Liver (tissue), 9 donors: ENCODE measurements around the gene SGMS1. TPM values are rescaled to one million over a fixed set of nuclear protein-coding genes. Genes with fewer than 3 reads are reported as not detected.

Experiments
- DNase-seq: peaks from one replicate; pipeline ENCODE4 v3.0.0-alpha.2; 2017; ENCODE audit warnings: low spot score
- H3K27ac ChIP-seq, 2 donors: one replicate each; pipeline ENCODE4 v1.7.0; 2013; ENCODE audit warnings: inconsistent platforms in 2 of 2, low read length in 2 of 2, control low read depth in 1 of 2, low read depth in 1 of 2, mild to moderate bottlenecking in 1 of 2
- H3K27me3 ChIP-seq, 4 donors: one replicate each; pipeline versions ENCODE4 v1.6.1 to v1.7.0; 2013; ENCODE audit warnings: low read length in 3 of 4, inconsistent platforms in 1 of 4, mild to moderate bottlenecking in 1 of 4, moderate library complexity in 1 of 4; ENCODE audit not compliant: control insufficient read depth in 4 of 4, insufficient read depth in 4 of 4
- H3K36me3 ChIP-seq, 4 donors: one replicate each; pipeline versions ENCODE4 v1.6.1 to v1.7.0; 2013; ENCODE audit warnings: low read length in 3 of 4, mild to moderate bottlenecking in 3 of 4, low read depth in 1 of 4, moderate library complexity in 1 of 4; ENCODE audit not compliant: control insufficient read depth in 4 of 4, insufficient read depth in 3 of 4
- H3K4me1 ChIP-seq, 4 donors: one replicate each; pipeline versions ENCODE4 v1.6.1 to v1.7.0; 2013; ENCODE audit warnings: low read length in 3 of 4, mild to moderate bottlenecking in 3 of 4, moderate library complexity in 1 of 4; ENCODE audit not compliant: control insufficient read depth in 4 of 4, insufficient read depth in 4 of 4
- H3K4me3 ChIP-seq, 3 donors: one replicate each; pipeline versions ENCODE4 v1.6.1 to v1.7.0; 2013; ENCODE audit warnings: low read length in 3 of 3, control low read depth in 1 of 3, low read depth in 1 of 3, mild to moderate bottlenecking in 1 of 3
- H3K9ac ChIP-seq, 2 donors: one replicate each; pipeline ENCODE4 v1.7.0; 2013; ENCODE audit warnings: low read length in 2 of 2, mild to moderate bottlenecking in 2 of 2, moderate library complexity in 2 of 2, control low read depth in 1 of 2, low read depth in 1 of 2
- H3K9me3 ChIP-seq, 4 donors: one replicate each; pipeline versions ENCODE4 v1.6.1 to v1.7.0; 2013; ENCODE audit warnings: low read length in 3 of 4; ENCODE audit not compliant: control insufficient read depth in 4 of 4
- EGR1 ChIP-seq, 2 donors: IDR thresholded peaks; 2 replicates each; pipeline ENCODE4 v1.6.1; 2016 to 2018; ENCODE audit warnings: antibody characterized with exemption in 2 of 2, low read depth in 2 of 2
- FOXA1 ChIP-seq: IDR thresholded peaks from 2 replicates; pipeline ENCODE4 v1.6.1; 2016; ENCODE audit warnings: antibody characterized with exemption
- FOXA2 ChIP-seq: IDR thresholded peaks from 2 replicates; pipeline ENCODE4 v1.6.1; 2016; ENCODE audit warnings: antibody characterized with exemption
- GABPA ChIP-seq, 2 donors: IDR thresholded peaks in 1 of 2; conservative IDR thresholded peaks in 1 of 2; 2 replicates each; pipeline ENCODE4 v1.6.1; 2016; ENCODE audit warnings: antibody characterized with exemption in 2 of 2, mild to moderate bottlenecking in 1 of 2, moderate library complexity in 1 of 2
- HNF4A ChIP-seq, 2 donors: conservative IDR thresholded peaks; 2 replicates each; pipeline ENCODE4 v1.6.1; 2016; ENCODE audit warnings: antibody characterized with exemption in 2 of 2, mild to moderate bottlenecking in 2 of 2
- HNF4G ChIP-seq: IDR thresholded peaks from 2 replicates; pipeline ENCODE4 v1.6.1; 2016; ENCODE audit warnings: antibody characterized with exemption
- JUND ChIP-seq, 2 donors: IDR thresholded peaks; 2 replicates each; pipeline ENCODE4 v1.6.1; 2016; ENCODE audit warnings: antibody characterized with exemption in 2 of 2
- NR2F2 ChIP-seq: IDR thresholded peaks from 2 replicates; pipeline ENCODE4 v1.6.1; 2016; ENCODE audit warnings: antibody characterized with exemption
- RAD21 ChIP-seq, 2 donors: IDR thresholded peaks; 2 replicates each; pipeline ENCODE4 v1.6.1; 2016; ENCODE audit warnings: antibody characterized with exemption in 2 of 2, mild to moderate bottlenecking in 2 of 2
- RXRA ChIP-seq, 2 donors: IDR thresholded peaks; 2 replicates each; pipeline ENCODE4 v1.6.1; 2017 to 2018; ENCODE audit warnings: antibody characterized with exemption in 2 of 2, mild to moderate bottlenecking in 1 of 2
- SP1 ChIP-seq: IDR thresholded peaks from 2 replicates; pipeline ENCODE4 v1.6.1; 2018; ENCODE audit warnings: antibody characterized with exemption, mild to moderate bottlenecking
- TAF1 ChIP-seq: conservative IDR thresholded peaks from 2 replicates; pipeline ENCODE4 v1.6.1; 2016; ENCODE audit warnings: antibody characterized with exemption, mild to moderate bottlenecking
- YY1 ChIP-seq: IDR thresholded peaks from 2 replicates; pipeline ENCODE4 v1.6.1; 2016; ENCODE audit warnings: antibody characterized with exemption, mild to moderate bottlenecking
- WGBS: extraction: QIAGEN DNeasy Blood & Tissue Kit; methylation state at CpG from one replicate; pipeline ENCODE4 v1.1.7; 2013; 5-methylcytosine and 5-hydroxymethylcytosine counted together
- polyA plus RNA-seq, 2 donors: library from polyadenylated mRNA; stranded (reverse) in 1 of 2; unstranded in 1 of 2; fragments of 200-250 nt in 1 of 2; fragments of >200 nt in 1 of 2; fragmentation: Nextera tagmentation in 1 of 2; extraction: Ambion mirVana in 1 of 2; gene quantifications; one replicate each; pipeline versions ENCODE4 v1.2.1 to v1.2.3, GENCODE V29; 2013 to 2015
- total RNA-seq, 2 donors: library from RNA; depleted of rRNA; stranded (reverse); fragments of >200 nt; gene quantifications; one replicate each; pipeline ENCODE4 v1.2.3, GENCODE V29; 2014
- TF ChIP-seq, protein P1 (sequence below): IDR thresholded peaks from 2 replicates; pipeline ENCODE4 v1.6.1; 2016; ENCODE audit warnings: antibody characterized with exemption
- TF ChIP-seq, protein P2 (sequence below): IDR thresholded peaks from 2 replicates; pipeline ENCODE4 v1.6.1; 2016; ENCODE audit warnings: antibody characterized with exemption
- TF ChIP-seq, protein P3 (sequence below): IDR thresholded peaks from 2 replicates; pipeline ENCODE4 v1.6.1; 2016; ENCODE audit warnings: antibody characterized with exemption, mild to moderate bottlenecking
- TF ChIP-seq, protein P4 (sequence below): fragments of 150-350 bp; IDR thresholded peaks from 2 replicates; pipeline ENCODE4 v1.5.1; 2017; ENCODE audit warnings: improper control_type of control experiment, low read depth, low read length; ENCODE audit not compliant: missing input control
- TF ChIP-seq, protein P5 (sequence below): IDR thresholded peaks from 2 replicates; pipeline ENCODE4 v1.6.1; 2016; ENCODE audit warnings: antibody characterized with exemption
- donor health status: healthy.
- donor health status: healthy.
- donor health status: healthy.
- donor health status: healthy.
- donor health status: healthy.

SGMS1 gene
- total and polyA plus RNA-seq, 4 donors = 6.8 to 98.2 (median 21.1) TPM

DNA sequence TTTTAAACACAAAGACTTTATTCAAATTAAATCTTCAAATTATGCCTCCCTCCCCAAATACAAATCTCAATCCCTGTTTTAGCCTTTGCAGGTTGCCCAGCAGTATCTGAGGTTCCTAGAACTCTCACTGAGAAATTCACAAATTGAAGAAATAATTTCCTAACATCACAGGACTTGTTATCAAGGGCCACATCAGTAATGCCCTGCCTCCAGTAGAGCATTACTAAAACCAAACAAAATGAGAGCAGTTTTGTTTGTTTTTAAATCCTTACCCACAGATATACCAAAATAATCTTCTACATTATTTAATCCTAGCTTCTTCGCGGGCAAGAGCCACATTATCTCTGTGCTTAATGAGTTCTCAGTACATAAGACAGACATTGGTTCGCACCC is 152.2 kb downstream of the SGMS1 start (continued):
- TF ChIP-seq, protein P1, sequence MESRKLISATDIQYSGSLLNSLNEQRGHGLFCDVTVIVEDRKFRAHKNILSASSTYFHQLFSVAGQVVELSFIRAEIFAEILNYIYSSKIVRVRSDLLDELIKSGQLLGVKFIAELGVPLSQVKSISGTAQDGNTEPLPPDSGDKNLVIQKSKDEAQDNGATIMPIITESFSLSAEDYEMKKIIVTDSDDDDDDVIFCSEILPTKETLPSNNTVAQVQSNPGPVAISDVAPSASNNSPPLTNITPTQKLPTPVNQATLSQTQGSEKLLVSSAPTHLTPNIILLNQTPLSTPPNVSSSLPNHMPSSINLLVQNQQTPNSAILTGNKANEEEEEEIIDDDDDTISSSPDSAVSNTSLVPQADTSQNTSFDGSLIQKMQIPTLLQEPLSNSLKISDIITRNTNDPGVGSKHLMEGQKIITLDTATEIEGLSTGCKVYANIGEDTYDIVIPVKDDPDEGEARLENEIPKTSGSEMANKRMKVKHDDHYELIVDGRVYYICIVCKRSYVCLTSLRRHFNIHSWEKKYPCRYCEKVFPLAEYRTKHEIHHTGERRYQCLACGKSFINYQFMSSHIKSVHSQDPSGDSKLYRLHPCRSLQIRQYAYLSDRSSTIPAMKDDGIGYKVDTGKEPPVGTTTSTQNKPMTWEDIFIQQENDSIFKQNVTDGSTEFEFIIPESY = no peak
- no peak for TF ChIP-seq EGR1 (IDR thresholded peaks at IDR 0.05; ENCODE audit: low read depth in 2 of 2)

DNA sequence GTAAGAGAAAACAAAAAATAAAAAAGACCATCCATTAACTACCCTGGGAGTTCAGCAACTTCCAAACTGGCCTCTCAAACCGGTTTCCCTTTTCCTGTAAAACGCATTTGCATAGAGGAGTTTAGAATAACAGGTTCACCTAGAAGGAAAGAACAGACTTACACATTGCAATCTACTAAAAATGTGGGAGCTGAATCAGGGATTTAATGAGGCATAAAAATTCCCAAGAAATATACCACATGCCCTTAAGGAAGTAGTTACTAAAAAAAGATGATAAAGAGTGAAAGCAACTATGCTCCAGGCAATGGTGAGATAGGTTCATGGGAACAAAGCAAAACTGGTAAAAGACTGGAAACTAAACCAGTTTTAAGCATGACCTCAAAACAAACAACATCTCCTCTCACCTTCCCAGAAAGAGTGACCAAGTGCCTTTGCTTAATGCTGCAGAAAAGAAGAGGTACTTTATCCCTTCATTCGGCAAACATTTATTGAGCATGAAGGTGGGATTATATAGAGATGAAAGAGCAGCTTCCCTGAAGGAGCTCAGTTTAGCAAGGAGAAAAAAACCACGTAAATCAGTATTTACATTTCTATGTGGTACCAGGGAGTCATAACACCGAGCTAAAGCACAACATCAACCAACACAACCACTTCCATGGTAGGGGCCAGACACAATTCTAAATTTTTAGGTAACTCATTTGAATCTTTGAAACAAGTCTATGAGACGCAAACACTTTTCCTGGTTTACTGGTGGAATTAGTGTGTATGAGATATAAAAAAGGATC is 152.8 kb downstream of the SGMS1 start:
- no peak for TF ChIP-seq JUND (IDR thresholded peaks at IDR 0.05)
- TF ChIP-seq GABPA (IDR thresholded peaks at IDR 0.05 in 1 of 2, conservative IDR thresholded peaks at IDR 0.05 in 1 of 2) = no peak
- 78% methylated on average over 6 of the region's 6 CpGs for WGBS
- Histone ChIP-seq H3K27me3 (no peaks in the 10 kb centered on the region), H3K36me3 (no peaks in the 10 kb centered on the region), H3K9me3 (no peaks in the 10 kb centered on the region), H3K27ac (no peak overlapping the region), H3K9ac (no peak overlapping the region), H3K4me1 (peaks cover 0 to 27% (median 7%) of the 10 kb centered on the region in 4 donors), H3K4me3 (no peak overlapping the region)
- no peak for DNase-seq

DNA sequence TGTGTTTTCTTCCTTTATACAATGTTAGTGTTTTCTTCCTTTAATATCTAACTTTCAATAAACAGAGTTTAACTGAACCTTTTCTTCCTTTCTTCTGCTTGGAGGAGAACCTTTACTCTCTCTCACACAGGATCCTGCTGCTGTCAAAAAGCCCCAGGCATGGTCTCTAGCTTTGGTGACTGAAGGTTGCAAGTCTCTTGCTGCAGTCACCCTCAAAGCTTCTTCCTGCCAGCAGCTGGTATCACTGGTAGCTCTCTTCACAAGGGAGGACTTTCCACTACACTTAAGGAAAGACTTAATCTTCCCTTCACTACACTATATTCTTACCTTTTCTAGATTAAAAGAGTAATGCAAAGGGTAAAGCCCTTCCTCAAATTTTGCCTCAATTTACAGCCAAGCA is 153.4 kb downstream of the SGMS1 start:
- Histone ChIP-seq H3K27me3 (no peaks in the 10 kb centered on the region), H3K9me3 (no peaks in the 10 kb centered on the region), H3K4me3 (no peak overlapping the region), H3K27ac (no peak overlapping the region), H3K4me1 (peaks cover 0 to 27% (median 7%) of the 10 kb centered on the region in 4 donors), H3K36me3 (no peaks in the 10 kb centered on the region), H3K9ac (no peak overlapping the region)
- no peak for TF ChIP-seq GABPA (IDR thresholded peaks at IDR 0.05 in 1 of 2, conservative IDR thresholded peaks at IDR 0.05 in 1 of 2)
- TF ChIP-seq JUND (IDR thresholded peaks at IDR 0.05) = no peak
- TF ChIP-seq HNF4A (conservative IDR thresholded peaks at IDR 0.05) = no peak
- TF ChIP-seq FOXA2 = no peak
- no peak for TF ChIP-seq RAD21 (IDR thresholded peaks at IDR 0.05)
- TF ChIP-seq, protein P2, sequence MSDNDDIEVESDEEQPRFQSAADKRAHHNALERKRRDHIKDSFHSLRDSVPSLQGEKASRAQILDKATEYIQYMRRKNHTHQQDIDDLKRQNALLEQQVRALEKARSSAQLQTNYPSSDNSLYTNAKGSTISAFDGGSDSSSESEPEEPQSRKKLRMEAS = no peak
- TF ChIP-seq, protein P3, sequence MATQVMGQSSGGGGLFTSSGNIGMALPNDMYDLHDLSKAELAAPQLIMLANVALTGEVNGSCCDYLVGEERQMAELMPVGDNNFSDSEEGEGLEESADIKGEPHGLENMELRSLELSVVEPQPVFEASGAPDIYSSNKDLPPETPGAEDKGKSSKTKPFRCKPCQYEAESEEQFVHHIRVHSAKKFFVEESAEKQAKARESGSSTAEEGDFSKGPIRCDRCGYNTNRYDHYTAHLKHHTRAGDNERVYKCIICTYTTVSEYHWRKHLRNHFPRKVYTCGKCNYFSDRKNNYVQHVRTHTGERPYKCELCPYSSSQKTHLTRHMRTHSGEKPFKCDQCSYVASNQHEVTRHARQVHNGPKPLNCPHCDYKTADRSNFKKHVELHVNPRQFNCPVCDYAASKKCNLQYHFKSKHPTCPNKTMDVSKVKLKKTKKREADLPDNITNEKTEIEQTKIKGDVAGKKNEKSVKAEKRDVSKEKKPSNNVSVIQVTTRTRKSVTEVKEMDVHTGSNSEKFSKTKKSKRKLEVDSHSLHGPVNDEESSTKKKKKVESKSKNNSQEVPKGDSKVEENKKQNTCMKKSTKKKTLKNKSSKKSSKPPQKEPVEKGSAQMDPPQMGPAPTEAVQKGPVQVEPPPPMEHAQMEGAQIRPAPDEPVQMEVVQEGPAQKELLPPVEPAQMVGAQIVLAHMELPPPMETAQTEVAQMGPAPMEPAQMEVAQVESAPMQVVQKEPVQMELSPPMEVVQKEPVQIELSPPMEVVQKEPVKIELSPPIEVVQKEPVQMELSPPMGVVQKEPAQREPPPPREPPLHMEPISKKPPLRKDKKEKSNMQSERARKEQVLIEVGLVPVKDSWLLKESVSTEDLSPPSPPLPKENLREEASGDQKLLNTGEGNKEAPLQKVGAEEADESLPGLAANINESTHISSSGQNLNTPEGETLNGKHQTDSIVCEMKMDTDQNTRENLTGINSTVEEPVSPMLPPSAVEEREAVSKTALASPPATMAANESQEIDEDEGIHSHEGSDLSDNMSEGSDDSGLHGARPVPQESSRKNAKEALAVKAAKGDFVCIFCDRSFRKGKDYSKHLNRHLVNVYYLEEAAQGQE = no peak
- TF ChIP-seq, protein P1 = no peak
- no peak for TF ChIP-seq EGR1 (IDR thresholded peaks at IDR 0.05; ENCODE audit: low read depth in 2 of 2)
- no peak for TF ChIP-seq TAF1
- no peak for TF ChIP-seq FOXA1
- TF ChIP-seq YY1 = no peak
- TF ChIP-seq, protein P4, sequence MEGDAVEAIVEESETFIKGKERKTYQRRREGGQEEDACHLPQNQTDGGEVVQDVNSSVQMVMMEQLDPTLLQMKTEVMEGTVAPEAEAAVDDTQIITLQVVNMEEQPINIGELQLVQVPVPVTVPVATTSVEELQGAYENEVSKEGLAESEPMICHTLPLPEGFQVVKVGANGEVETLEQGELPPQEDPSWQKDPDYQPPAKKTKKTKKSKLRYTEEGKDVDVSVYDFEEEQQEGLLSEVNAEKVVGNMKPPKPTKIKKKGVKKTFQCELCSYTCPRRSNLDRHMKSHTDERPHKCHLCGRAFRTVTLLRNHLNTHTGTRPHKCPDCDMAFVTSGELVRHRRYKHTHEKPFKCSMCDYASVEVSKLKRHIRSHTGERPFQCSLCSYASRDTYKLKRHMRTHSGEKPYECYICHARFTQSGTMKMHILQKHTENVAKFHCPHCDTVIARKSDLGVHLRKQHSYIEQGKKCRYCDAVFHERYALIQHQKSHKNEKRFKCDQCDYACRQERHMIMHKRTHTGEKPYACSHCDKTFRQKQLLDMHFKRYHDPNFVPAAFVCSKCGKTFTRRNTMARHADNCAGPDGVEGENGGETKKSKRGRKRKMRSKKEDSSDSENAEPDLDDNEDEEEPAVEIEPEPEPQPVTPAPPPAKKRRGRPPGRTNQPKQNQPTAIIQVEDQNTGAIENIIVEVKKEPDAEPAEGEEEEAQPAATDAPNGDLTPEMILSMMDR = no peak
- no peak for TF ChIP-seq SP1
- no peak for TF ChIP-seq NR2F2
- TF ChIP-seq, protein P5, sequence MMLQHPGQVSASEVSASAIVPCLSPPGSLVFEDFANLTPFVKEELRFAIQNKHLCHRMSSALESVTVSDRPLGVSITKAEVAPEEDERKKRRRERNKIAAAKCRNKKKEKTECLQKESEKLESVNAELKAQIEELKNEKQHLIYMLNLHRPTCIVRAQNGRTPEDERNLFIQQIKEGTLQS = no peak
- no peak for TF ChIP-seq RXRA (IDR thresholded peaks at IDR 0.05)
- no peak for TF ChIP-seq HNF4G
- no peak for DNase-seq
